Heart left ventricle (tissue), 16 donors: Measurements from ENCODE around the gene STX16. TPM values are rescaled to one million over a fixed set of nuclear protein-coding genes. Genes with fewer than 3 reads are reported as not detected.
"Not testable (repeated sequence)": the region's sequence is repeated elsewhere in the genome, so short reads cannot be mapped to it uniquely, and the experiment has no call there.

ENCODE experiments used
- ATAC-seq, 4 donors: fragments of 200-7000 bp; cut with Tn5 transposase; one replicate each; pipeline ENCODE4 v1.9.1; 2020 to 2022; ENCODE audit warnings: moderate library complexity in 4 of 4, mild to moderate bottlenecking in 3 of 4, moderate number of reproducible peaks in 1 of 4
- DNase-seq, 5 donors: peaks; one replicate each; pipeline ENCODE4 v3.0.0-alpha.2; 2020
- H3K27ac ChIP-seq, 12 donors: fragments of 200-600 bp; sonication (generic) in 4 of 12; one replicate each; pipeline versions ENCODE4 v1.5.0 to v1.8.0; 2016 to 2022; ENCODE audit warnings: mild to moderate bottlenecking in 2 of 12
- H3K27me3 ChIP-seq, 9 donors: fragments of 200-600 bp; sonication (generic) in 2 of 9; one replicate each; pipeline versions ENCODE4 v1.5.1 to v1.8.0; 2016 to 2022; ENCODE audit warnings: mild to moderate bottlenecking in 3 of 9
- H3K36me3 ChIP-seq, 9 donors: fragments of 200-600 bp; sonication (generic) in 2 of 9; one replicate each; pipeline versions ENCODE4 v1.5.0 to v1.8.0; 2018 to 2022; ENCODE audit warnings: mild to moderate bottlenecking in 2 of 9
- H3K4me1 ChIP-seq, 12 donors: fragments of 200-600 bp; sonication (generic) in 4 of 12; one replicate each; pipeline versions ENCODE4 v1.5.0 to v1.8.0; 2016 to 2022; ENCODE audit warnings: mild to moderate bottlenecking in 3 of 12
- H3K4me3 ChIP-seq, 12 donors: fragments of 200-600 bp; sonication (generic) in 4 of 12; one replicate each; pipeline versions ENCODE4 v1.5.0 to v1.8.0; 2017 to 2022; ENCODE audit warnings: mild to moderate bottlenecking in 9 of 12, moderate library complexity in 4 of 12
- H3K9me3 ChIP-seq, 12 donors: fragments of 200-600 bp; sonication (generic) in 4 of 12; one replicate each; pipeline versions ENCODE4 v1.5.0 to v1.8.0; 2016 to 2022; ENCODE audit warnings: mild to moderate bottlenecking in 1 of 12
- POLR2A ChIP-seq, 2 donors: fragments of 450-650 bp; IDR thresholded peaks; one replicate each; pipeline ENCODE4 v1.6.1; 2017; ENCODE audit warnings: antibody characterized with exemption in 2 of 2, mild to moderate bottlenecking in 2 of 2, moderate library complexity in 2 of 2
- WGBS, 4 donors: extraction: QIAGEN DNeasy Blood & Tissue Kit in 2 of 4; methylation state at CpG; one replicate each; pipeline versions ENCODE4 v1.1.5 to v1.1.7; 2013 to 2018; 5-methylcytosine and 5-hydroxymethylcytosine counted together
- intact Hi-C, 10 donors: fragments of 100-400 bp; cut with DNase I; formaldehyde crosslinking; loops; one replicate each; pipeline versions ENCODE4 v1.11.1 to v1.14.2; 2022
- polyA plus RNA-seq, 2 donors: library from polyadenylated mRNA; stranded (reverse); fragments of 200-250 nt; gene quantifications; one replicate each; pipeline ENCODE4 v1.2.3, GENCODE V29; 2013
- total RNA-seq, 9 donors: library from RNA; depleted of rRNA in 2 of 9; stranded (reverse); fragments of >200 nt in 2 of 9; fragmentation: NEBNext Ultra II Directional in 3 of 9; extraction: Animal tissue kit (Norgen Biotek cat#: 25700) in 3 of 9; gene quantifications; one replicate each; pipeline versions ENCODE4 v1.1.0 to v1.2.4, GENCODE V29; 2016 to 2023
- TF ChIP-seq, protein P1 (sequence below), 12 donors: fragments of 200-600 bp; sonication (generic) in 4 of 12; IDR thresholded peaks; one replicate each; pipeline versions ENCODE4 v1.5.0 to v1.8.0; 2018 to 2022; ENCODE audit warnings: antibody characterized with exemption in 12 of 12, mild to moderate bottlenecking in 5 of 12
- donor health status: ischemic (EF 13 %, LVEDD 7.1; RV severe dilation, severe dysfunction).
- donor health status: healthy with polysubstance abuse.
- donor health status: DM: no; HTN: yes; CAD: no.
- donor health status: DM: no; HTN: no; CAD: no.
- donor health status: ischemic (EF 25% LVEDD 6.9; RV normal size, moderate dysfunction).
- donor health status: ischemic (EF 25% LVEDD 5.7; RV mildly dilated, moderate dysfunction).
- donor health status: healthy.
- donor health status: DM: yes; HTN: yes; CAD: no.
- donor health status: ischemic (EF 35%, LVEDD 5.7; RV mildly dilated, moderate dysfunction).
- donor health status: nonischemic (EF 11% LVEDD 7.7; RV severe dilation, severe dysfunction).
- donor health status: DM: yes; HTN: yes; CAD: no.
- donor health status: PGD.
- donor health status: ischemic (EF 29% LVEDD 5.4; RV normal size, mild dysfunction).
- donor health status: nonischemic (EF 23%, LVEDD 6.1; RV moderate dilation, normal function).

Gene STX16
- total and polyA plus RNA-seq, 11 donors, result 14.6 to 38.9 (median 25.6) TPM

DNA sequence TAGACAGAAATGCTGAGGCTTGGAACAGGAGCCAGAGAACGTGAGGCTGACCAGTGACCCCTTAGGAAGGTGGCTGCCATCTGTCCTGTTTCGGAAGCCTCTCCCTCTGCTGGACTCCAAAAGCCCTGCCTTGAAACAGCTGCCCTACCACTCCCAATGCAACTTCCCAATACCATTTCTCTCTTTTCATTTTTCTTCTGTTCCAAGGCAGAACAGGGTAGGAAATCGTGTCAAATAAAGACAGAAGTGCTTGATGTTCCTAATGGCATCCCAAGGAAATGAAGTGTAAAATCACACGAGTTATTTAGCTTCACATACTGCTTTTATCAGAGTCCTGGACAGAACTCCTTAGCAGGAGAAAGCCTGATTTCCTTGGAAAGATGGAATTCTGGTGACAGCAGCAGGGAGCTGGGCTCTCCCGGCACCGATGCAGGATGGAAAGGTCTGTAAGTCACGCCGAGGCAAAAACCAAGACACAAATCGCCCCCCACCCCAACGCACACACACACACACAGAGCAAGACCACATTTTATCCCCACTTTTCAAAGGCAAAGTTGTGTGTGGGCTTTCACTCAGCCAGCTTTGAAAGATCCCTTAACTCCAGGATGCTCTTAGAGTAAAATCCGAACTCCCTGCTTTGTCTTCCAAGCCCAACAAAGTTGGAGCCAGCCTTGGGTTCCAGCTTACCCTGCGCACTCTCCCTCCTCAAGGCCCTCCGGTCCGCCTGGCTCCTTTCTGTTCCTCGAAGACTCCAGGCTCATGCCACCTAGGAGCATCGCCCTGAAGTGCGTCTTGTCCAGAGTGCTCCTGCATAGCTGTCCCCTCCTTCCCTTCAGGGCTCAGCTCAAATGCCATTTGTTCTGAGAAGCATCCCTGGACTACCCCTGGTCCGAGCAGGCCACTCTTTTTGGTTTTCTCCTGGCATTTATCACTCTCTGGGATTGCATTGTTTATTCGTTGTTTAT, 11.6 kb upstream of the STX16 start:
- Histone ChIP-seq H3K27ac (no peak overlapping the region), H3K4me1 (peaks cover 0 to 5% (median 0%) of the 10 kb centered on the region in 12 donors), H3K27me3 (peaks cover 0 to 11% (median 0%) of the 10 kb centered on the region in 9 donors), H3K36me3 (no peaks in the 10 kb centered on the region), H3K9me3 (no peaks in the 10 kb centered on the region), H3K4me3 (no peak overlapping the region)
- no peak for ATAC-seq
- DNase-seq, result no peak
- WGBS, 4 donors, result 78 to 82% (median 80%) methylated on average over 19 of the region's 19 CpGs
- intact Hi-C loops, result loop anchor here in 2 of 10 donors (10.0 kb wide), 2 partner anchors 165 to 405 kb away; no protein-coding TSS in a partner anchor
- TF ChIP-seq, protein P1, sequence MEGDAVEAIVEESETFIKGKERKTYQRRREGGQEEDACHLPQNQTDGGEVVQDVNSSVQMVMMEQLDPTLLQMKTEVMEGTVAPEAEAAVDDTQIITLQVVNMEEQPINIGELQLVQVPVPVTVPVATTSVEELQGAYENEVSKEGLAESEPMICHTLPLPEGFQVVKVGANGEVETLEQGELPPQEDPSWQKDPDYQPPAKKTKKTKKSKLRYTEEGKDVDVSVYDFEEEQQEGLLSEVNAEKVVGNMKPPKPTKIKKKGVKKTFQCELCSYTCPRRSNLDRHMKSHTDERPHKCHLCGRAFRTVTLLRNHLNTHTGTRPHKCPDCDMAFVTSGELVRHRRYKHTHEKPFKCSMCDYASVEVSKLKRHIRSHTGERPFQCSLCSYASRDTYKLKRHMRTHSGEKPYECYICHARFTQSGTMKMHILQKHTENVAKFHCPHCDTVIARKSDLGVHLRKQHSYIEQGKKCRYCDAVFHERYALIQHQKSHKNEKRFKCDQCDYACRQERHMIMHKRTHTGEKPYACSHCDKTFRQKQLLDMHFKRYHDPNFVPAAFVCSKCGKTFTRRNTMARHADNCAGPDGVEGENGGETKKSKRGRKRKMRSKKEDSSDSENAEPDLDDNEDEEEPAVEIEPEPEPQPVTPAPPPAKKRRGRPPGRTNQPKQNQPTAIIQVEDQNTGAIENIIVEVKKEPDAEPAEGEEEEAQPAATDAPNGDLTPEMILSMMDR (IDR thresholded peaks at IDR 0.05), result no peak
- no peak for TF ChIP-seq POLR2A (IDR thresholded peaks at IDR 0.05)

DNA sequence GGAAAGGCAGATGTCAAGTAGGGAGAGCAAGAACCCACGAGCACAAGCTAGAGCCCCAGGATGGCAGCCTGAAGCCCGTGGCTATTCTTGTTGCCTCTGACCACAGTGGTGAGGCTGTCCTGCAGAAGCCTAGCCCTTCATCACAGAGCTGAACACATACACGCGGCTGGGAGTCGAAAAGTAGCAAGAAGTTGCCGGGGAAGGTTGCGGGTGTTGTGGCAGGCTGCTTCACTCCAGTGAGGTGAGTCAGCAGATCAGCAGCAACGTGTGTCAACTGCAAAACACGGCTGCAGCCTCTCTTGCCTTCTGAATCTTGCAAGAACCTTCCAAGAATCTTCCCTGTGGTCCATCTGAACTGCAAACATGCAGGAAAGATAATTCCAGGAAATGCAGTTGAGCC, 10.6 kb upstream of the STX16 start:
- no peak for DNase-seq
- H3K4me3 ChIP-seq, result no peak overlapping the region
- H3K9me3 ChIP-seq, result no peaks in the 10 kb centered on the region
- peaks cover 0 to 7% (median 0%) of the 10 kb centered on the region in 12 donors for H3K4me1 ChIP-seq
- no peaks in the 10 kb centered on the region for H3K36me3 ChIP-seq
- H3K27me3 ChIP-seq, result peaks cover 0 to 11% (median 0%) of the 10 kb centered on the region in 9 donors
- ATAC-seq, result no peak
- no peak overlapping the region for H3K27ac ChIP-seq
- no peak for TF ChIP-seq POLR2A (IDR thresholded peaks at IDR 0.05)
- TF ChIP-seq, protein P1 (IDR thresholded peaks at IDR 0.05), result no peak
- 75 to 85% (median 75%) methylated on average over 9 of the region's 9 CpGs for WGBS, 4 donors
- intact Hi-C loops, result loop anchor here in 2 of 10 donors (10.0 kb wide), 2 partner anchors 166 to 406 kb away; no protein-coding TSS in a partner anchor

GRCh38 chr20:58642441-58642840, 8.6 kb upstream of the STX16 start:
- TF ChIP-seq, protein P1 (IDR thresholded peaks at IDR 0.05), result no peak
- no peak for TF ChIP-seq POLR2A (IDR thresholded peaks at IDR 0.05)
- Histone ChIP-seq H3K4me3 (no peak overlapping the region), H3K4me1 (peaks cover 0 to 12% (median 0%) of the 10 kb centered on the region in 12 donors), H3K9me3 (no peaks in the 10 kb centered on the region), H3K36me3 (no peaks in the 10 kb centered on the region), H3K27ac (no peak overlapping the region), H3K27me3 (peaks cover 0 to 11% (median 0%) of the 10 kb centered on the region in 9 donors)
- ATAC-seq (no peak), DNase-seq (no peak)
- 89 to 93% (median 90%) methylated on average over 9 of the region's 9 CpGs for whole genome bisulfite sequencing, 4 donors
- intact Hi-C loops, result loop anchor here in 2 of 10 donors (10.0 kb wide), 2 partner anchors 168 to 408 kb away; no protein-coding TSS in a partner anchor

GRCh38 chr20:58642896-58643295, 8.2 kb upstream of the STX16 start:
- H3K27ac ChIP-seq, H3K9me3 ChIP-seq, H3K4me3 ChIP-seq, DNase-seq, ATAC-seq, H3K36me3 ChIP-seq: not testable (repeated sequence)
- 92 to 96% (median 93%) methylated on average over 8 to 9 of the region's 9 CpGs for WGBS, 4 donors
- intact Hi-C loops, result loop anchor here in 2 of 10 donors (10.0 kb wide), 2 partner anchors 168 to 408 kb away; no protein-coding TSS in a partner anchor
- Histone ChIP-seq H3K27me3 (peaks cover 0 to 11% (median 0%) of the 10 kb centered on the region in 9 donors), H3K4me1 (peaks cover 0 to 12% (median 0%) of the 10 kb centered on the region in 12 donors)
